GM21360 (cell line): ENCODE data around the gene ICAM2.

ENCODE experiments used
- ATAC-seq: cut with Tn5 transposase; IDR thresholded peaks from one replicate; pipeline ENCODE4 v1.9.1; 2021; ENCODE audit warnings: mild to moderate bottlenecking, moderate library complexity; ENCODE audit not compliant: unreplicated experiment

ICAM2 gene

DNA sequence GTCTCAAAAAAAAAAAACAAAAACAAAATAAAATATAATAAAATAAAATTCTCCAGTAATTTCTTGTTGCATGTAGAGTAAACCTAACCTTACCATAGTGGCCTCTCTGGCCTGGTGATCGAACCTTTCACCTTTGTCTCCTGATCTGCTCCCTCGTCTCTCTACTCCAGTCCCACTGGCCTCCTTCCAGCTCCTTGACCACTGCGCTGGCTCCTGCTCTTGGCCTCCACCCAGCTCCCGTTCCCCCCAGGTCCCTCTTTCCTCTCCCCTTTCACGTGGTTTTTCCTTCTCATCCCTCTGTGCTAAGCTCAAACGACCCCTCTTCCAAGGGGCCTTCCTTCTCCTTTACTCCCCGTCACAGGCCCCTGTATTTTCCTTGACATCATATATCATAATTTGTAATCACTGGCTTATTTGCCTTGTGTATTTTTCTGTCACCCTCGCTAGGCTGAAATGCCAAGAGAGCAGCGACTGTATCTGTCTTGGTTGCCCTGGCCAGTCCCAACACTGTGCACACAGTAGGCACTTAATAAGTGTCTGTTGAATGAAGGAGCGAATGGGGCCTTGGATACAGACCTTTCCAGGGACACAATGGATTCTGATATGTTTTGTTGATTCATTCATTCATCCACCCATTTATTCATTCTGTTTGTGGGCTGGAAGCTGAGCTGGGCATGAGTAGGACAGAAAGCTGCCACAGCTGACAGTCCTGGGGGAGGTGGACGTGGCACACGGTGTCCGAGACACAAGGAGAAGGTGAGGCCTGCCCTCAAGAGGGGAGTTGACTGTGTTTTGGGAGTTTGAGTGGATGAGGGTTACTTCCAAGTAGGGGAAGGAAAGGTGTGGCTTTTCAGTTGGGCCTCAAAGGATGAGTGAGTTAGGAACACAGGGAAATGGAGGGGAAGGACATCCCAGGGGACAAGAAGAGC, 41.9 kb downstream of the ICAM2 start:
- no peak for ATAC-seq

- no peak for ATAC-seq
These were observed 43.7 kb downstream of the ICAM2 start for GRCh38 chr17:63976702-63977101.

GRCh38 chr17:63975541-63976092, 44.8 kb downstream of the ICAM2 start:
- no peak for ATAC-seq

DNA sequence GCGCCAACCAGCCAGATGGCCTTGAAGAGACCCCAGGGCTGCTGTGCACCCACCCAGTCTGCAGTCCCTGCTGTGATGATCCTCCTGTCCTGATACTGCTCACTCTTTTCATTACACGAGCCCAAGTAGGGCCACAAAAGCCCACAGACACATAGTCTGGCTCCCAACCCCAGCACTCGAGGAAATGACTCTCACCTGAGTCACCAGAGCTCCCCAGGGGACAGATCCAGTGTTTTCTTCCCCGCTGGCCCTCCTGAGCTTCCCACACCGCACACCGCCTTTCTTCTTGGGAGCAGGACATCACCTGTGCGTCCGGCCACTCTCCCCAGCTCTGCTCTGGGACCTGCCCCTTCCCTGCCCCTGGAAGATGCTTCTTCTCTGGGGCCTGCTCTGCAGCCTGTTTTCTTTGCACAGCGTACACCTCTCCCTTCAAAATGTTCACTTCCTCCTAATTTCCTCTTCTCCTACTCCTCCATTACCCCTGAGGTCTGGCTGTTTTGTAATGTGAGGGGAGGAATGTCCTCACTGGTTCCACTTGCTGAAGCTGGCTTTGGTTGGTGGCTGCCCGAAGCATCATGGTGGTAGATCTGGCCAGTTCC, 45.7 kb downstream of the ICAM2 start:
- ATAC-seq = no peak

GRCh38 chr17:63973930-63974593, 46.4 kb downstream of the ICAM2 start:
- no peak for ATAC-seq

GRCh38 chr17:63973247-63973646, 47.2 kb downstream of the ICAM2 start:
- ATAC-seq = no peak

- ATAC-seq = no peak
These were observed 47.6 kb downstream of the ICAM2 start, which contains the start of gene SCN4A for GRCh38 chr17:63972796-63973195. SCN4A (minus strand) TSS chr17:63972918; CDS start chr17:63972841, 77 bp downstream.

GRCh38 chr17:63969278-63969677, 51.2 kb downstream of the ICAM2 start:
- ATAC-seq = no peak

GRCh38 chr17:63967953-63968352, 52.5 kb downstream of the ICAM2 start:
- no peak for ATAC-seq

DNA sequence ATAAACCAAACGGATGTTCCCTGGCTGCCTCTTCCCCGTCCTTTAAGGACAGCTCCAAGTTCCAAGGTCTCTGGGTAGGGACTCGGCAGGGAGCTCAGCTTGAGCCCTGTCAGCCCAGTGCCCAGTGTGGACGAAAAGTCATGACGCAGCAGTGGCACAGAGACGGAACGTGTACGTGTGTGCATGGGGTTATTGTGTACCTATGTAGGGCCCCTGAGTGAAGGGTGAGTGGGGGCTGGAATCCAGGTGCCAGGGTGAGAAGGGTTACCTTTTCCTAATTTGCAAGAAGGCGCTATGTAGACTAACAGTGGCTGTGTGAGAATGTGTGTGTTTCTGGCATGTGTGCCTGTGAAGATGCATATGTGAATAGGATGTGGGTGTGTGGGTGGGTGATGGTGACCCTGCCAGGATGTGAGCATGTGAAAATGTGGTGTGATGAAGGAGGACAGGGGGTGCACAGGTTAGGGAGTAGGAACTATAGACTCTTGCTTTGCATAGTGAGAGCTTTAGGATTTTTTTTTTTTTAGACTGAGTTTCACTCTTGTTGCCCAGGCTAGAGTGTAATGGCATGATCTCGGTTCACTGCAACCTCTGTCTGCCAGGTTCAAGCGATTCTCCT, 53.7 kb downstream of the ICAM2 start:
- ATAC-seq = no peak

DNA sequence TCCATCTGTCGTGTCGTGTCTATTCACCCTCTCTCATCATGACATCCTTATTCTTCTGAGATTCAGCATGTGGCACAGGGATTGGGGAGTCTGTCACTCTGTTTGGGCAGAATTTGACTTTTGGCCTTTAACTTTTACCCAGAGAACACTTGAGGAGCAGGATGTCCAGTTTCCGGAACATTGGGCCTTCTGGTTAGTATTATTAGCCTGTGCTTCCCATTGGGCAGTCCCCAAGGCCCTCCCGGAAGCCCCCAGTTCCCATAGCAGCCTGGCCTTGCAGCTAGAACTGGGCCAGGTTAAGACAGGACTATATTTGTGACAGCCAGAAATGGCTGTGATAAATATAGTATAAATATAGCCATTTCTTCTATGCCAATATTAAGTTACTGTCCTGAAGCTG, 57.3 kb downstream of the ICAM2 start:
- ATAC-seq = no peak

DNA sequence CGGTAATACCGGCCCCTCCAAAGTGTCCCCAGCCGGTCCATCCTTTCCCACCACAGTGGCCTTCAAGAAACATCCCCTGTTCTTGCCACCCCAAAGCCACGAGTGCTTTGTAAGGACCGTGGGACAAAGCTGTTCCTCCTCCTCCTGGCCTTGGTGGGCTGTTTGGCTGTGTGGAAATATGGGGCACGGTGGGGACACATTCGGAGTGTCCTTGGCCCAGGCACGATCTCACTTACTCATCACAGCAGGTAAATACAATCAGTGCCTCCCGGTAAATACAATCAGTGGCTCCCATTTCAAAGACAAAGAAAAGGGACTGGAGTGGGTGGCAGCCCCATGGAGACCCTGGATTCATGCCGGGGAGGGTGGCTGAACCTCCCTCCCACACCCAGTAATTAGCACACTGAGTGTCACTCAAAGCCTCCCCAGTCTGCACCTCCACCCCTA, 58.1 kb downstream of the ICAM2 start:
- no peak for ATAC-seq

DNA sequence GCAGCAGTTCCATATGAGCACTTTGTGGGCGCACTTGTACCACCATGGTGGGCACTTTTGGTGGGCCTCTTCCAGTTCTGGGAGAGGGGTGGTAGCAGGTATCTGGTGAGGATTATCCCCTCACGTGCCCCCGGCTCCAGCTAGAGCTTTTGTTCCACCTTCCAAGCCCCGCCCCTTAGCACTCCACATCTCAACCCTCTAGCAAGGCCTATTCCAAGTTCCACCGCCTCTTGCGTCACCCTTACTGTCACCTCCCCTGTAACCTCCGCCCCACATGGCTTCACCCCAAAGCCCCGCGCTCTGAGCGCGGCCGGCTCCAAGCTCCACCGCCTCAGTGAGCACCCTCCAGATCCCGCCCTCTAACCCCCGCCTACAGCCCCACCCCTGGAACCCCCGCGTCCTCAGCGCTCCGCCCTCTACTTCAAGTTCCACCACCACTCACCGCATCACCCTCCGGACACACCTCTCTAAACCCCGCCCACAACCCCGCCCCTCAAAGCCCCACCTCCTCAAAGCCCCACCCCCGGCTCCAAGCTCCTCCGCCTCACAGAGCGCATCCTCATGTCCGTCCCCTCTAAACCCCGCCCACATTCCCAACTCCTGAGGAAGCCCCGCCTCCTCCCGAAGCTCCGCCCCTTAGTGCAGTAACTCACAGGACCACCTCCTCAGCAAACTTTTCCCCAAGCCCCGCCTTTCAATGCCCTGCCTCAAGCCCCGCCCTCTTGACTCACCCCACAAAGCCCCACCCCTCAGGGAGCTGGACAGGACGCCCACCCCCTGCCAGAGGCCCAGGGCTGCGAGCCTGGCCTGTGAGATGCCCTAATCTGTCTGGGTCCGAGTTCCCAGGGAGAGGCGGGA, 58.8 kb downstream of the ICAM2 start:
- ATAC-seq = no peak

DNA sequence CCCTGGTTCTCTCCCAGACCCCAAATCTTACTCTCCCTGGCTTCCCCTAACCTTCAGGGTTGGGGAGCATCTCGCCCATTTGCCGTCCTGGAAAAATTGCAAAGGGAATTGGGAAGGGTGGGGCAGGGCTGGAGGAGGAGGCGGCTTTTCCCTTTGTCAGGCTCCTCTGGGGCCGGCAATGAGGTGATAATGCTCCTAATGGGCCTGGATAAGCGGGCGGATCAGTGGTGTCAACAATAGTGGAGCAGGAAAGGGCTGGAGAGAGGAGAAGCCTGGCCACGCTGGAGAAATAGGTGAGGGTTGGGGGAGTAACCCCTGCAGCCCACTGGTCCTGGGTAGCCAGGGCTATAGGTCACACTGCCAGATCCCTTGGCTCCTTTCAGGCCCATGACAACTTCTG, 60.0 kb downstream of the ICAM2 start:
- no peak for ATAC-seq

DNA sequence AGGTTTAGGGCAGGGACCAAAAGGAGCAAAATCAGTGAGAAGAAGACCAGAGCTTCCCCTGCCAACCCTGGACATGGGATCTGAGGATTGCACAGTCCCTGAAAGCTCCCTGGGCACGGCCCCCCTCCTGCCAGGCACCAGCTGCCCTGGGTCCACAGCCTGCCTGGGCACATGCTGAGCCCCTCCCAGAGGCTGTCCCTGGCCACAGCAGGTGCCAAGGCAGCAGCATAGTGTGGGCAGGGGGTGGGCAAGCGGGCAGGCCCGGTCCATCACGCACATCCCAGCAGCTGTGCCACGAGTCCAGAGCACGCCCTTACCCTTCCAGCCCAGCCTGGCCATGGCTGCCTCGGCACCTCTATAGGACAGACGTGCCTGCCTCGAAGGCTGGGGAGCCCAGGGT, 60.4 kb downstream of the ICAM2 start:
- no peak for ATAC-seq

DNA sequence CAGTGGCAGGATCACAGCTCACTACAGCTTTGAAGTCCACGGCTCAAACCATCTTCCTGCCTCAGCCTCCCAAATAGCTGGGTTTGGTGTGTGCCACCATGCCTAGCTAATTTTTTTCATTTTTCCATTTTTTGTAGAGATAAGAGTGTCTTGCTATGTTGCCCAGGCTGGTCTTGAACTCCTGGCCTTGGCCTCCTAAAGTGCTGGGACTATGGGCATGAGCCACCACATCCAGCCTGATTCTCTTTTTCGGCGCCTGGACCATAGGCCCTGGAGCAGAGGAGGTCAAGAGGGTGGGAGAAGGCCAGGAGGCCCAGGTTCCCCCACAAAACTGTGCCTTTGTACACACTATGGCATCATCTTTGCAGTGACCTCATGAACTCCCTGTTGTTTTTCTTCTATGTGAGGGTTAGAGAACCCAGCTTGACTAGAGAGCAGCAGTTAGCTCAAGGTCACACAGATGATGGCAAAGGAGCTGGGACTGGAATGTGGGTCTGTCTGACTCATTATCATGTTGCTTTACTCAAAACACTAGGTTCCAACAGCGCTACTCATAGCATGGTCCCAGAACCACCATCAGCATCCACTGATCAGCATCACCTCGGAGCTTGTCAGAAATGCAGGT, 64.0 kb downstream of the ICAM2 start:
- ATAC-seq = no peak

- ATAC-seq = no peak
These were observed 64.6 kb downstream of the ICAM2 start for GRCh38 chr17:63955791-63956190.

DNA sequence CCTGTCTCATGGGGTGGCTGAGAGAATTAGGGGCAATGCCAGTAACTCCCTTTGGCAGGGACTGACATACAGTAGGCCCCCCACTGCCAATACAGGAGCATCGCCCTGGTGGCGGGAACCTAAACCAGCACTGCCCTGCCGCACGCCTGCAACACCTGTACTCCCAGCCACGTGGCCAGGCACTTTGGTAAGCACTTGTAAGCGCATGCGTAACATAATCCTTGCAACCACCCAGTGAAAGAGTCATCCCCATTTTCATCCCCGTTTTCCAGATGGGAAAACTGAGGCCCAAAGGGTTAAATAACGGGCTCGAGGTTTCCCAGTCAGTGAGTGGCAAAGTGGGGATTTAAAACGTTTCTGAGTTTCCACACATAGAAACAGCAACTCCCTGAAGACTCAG, 65.2 kb downstream of the ICAM2 start:
- no peak for ATAC-seq

GRCh38 chr17:63954402-63955063, 65.9 kb downstream of the ICAM2 start:
- ATAC-seq = no peak
